OCI-M1 (cell line): ENCODE measurements around the gene PEDS1.
"Not testable (repeated sequence)": the region's sequence is repeated elsewhere in the genome, so short reads cannot be mapped to it uniquely, and the experiment has no call there.

ENCODE experiments used
- DNase-seq: peaks from one replicate; lab custom pipeline; 2025; lab: John Stamatoyannopoulos, UW

The PEDS1 gene

DNA sequence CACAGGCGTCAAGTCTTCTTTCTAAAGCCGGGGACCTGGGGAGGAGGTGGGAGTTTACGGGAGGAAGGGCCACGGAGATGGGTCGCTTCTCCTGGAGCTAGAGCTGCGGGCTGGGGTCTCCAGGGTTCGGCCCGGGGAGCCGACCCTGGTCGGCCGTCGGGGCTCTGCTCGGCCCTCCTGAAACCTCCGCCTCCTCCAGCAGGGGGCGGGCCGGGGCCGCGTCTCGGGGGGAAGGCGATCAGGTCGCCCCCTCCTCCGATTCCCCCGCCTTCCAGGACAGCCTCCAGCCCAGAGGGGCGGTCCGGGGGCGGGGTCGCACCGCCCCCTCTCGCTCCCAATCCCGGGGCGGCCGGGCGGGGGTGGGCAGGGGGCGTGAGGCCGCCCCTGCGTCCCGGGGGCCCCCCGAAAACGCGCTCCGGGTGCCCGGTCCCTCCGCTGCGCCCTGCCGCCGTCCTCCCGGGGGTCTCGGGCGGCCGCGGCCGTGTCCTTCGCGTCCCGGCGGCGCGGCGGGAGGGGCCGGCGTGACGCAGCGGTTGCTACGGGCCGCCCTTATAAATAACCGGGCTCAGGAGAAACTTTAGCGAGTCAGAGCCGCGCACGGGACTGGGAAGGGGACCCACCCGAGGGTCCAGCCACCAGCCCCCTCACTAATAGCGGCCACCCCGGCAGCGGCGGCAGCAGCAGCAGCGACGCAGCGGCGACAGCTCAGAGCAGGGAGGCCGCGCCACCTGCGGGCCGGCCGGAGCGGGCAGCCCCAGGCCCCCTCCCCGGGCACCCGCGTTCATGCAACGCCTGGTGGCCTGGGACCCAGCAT, 36.9 kb upstream of the PEDS1 start, which contains the start of gene CEBPB:
Gene CEBPB (plus strand): TSS at position 580 of the 814 bp plus-strand sequence. CDS start 204 bp downstream, at position 784.
- DNase-seq, result peak; percentile 93

DNA sequence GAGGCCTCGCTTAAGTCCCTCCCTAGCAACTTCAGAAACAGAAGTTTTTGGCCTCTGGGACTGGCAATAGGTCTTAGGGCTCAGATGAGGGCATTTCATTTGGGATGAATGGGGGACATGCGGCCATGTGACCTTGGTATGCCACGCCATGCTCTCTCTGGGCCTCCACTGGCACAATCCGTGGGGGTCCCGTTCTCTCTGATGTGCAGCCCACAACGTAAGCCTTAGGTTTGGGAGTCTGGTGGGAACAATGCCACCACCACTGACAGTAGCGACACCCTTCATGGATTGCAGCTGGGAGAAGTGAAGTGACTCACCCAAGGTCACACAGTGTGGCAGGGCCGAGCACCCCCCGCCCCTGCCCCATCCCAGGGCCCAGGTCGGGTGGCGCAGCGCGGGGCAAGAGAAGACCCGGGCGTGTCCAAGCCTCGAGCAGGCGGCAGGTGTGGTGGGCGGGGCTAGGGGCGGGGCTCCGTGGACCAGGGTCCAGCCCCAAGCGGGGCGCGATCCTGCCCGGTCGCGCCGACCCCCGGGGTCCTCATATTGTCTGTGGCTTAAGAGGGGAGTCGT, 36.2 kb upstream of the PEDS1 start:
- DNase-seq, result peak; percentile 48

DNA sequence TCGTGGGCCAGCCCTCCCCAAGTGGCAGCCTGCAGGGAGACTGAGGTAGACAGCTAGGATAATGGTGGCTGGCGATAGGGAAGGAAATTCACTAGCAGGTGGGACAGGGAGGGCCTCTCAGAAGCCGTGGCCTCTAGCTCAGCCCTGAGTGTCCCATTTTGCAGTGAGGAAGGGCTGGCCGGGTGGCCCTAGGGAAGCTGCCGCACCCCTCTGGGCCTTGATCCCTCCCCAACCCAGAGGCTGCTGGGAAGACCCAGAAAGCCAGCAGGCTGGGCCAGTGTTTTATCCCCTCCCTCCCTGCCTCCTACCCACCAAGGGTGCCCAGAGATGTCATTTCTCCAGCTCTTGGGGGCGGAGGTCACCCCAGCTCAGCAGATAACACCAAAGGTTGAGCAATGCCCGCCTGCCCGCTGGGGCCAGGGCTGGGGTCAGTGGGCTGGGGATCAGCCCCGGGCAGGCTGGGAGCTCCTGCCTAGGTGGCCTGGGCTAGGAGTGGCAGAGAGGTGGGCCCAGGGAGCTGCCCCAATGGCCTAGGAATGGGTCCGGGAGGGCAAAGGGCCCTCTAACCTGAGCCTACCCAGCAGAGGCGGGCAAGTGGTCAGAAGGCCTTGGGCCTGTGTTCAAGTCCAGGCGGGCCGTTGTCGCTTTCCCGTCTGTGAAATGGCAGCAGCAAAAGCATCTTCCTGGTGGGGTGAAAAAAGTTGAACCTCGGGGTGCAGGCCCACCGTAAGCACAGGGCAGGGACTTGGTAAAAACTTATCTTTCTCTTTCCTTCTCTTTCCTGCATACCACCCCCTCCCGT, 35.6 kb upstream of the PEDS1 start:
- peak; percentile 21 for DNase-seq

DNA sequence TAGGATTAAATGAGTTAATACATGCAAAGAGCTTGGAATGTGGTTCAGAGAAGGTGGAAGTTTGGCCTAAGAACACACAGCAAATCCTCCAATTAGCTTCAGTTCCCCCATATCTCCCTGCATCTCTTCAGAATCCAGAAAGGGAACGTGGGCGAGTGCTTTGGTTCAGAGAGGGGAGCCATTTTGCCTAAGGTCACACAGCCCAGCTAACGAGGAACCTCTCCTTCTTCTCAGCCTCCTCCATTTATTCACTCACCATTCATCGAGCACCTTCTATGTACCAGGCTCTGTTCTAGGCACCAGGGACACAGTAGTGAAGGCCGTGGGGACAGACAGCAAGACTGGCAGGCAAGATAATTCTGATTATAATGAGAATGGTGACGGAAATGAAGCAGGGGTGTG, 34.8 kb upstream of the PEDS1 start:
- no peak for DNase-seq

DNA sequence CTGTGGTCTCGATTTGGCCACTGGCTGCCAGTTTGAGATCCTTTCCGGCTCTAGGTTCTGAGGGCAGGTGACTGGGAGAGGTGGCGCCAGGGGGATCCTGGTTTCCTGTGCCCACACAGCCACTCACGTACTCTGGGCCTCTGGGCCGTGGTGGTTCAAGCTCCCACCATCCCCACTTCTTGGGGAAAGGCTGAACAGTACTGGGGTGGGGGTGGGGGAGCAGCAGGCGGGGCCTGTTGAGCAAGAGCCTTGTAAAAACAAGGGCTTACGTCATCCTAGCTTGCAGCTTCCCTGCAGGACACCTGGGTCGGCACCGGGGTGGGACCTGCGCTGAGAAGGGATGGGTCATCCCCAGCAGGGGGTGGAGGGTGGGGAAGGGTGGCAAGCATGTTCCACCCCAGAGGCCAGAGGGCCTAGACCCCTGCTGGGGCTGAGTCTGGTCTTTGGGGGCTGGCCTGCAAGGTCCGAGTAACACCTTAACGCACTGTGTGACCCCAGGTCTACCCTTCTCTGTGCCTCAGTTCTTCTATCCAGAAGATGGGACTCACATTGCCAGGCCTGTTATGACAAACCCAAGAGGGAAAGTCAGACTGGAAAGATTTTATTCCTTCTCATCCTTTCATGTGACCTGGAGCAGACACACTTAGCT, 34.0 kb upstream of the PEDS1 start:
- DNase-seq, result peak; percentile 30

DNA sequence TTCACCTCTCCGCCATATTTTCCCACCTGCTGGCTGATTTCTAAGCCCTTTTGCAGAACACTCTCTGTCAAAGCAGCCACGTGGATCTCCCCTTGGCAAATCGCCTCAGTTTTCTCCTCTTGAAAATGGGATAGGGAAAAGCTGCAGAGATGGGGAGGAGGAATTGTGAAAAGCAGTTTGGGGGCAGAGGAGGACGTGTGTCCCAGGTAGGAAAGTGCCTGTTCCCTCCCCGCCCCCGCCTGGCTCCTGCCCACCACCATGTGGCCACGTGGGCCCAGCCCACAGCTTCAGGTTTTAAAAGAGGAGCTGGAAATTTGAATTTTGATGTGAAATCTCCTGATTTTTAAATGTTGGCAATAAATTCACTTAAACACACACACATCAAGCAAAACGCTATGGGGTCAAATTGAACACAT, 33.5 kb upstream of the PEDS1 start:
- DNase-seq, result no peak

DNA sequence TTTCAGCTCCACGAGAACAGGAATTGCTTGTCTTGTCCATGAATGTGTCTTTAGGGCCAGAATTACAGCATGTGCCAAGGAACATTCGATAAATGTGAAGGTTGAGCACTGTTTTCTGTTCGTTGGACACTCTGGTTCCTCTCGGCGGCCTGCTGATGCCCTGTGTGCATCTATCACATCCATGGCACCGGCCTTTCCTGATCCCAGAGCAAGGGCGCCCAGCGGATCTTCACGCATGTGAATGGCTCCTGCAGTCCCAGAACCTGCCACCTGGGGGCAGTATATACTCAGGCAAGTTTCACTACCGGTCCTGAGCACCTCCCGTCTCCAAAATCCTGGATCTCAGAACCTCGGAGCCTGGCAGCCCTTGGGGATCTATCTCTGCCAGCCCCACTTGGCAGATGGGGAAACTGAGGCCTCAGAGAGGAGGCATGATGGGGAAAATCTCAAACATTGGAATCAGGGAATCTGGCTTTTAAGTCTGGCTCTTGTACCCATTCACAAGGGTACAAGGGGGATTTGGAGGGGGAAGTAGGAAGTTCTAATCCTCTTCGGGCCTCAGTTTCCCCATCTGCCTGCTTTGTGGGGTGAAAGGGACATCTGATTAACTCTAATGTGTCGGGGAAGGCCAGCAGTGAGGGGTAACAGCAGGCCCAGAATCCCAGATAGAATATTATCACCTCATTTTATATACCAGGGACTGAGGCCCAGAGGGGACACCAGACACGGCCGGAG, 32.8 kb upstream of the PEDS1 start:
- peak; percentile 91 for DNase-seq

DNA sequence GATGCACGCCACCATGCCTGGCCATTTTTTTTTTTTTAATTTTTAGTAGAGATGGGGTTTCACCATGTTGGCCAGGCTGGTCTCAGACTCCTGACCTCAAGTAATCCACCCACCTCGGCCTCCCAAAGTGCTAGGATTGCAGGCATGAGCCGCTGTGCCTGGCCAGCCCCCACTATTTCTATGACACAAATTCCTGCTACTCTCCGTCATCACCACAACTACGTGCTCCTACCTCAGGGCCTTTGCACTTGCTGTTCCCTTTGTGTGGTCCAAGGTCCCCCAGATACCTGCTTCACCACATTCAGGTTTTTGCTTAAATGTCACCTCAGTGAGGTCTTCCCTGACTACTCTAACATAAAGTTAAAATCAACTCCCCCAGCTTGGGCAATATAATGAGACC, 31.9 kb upstream of the PEDS1 start:
- DNase-seq, result no peak

DNA sequence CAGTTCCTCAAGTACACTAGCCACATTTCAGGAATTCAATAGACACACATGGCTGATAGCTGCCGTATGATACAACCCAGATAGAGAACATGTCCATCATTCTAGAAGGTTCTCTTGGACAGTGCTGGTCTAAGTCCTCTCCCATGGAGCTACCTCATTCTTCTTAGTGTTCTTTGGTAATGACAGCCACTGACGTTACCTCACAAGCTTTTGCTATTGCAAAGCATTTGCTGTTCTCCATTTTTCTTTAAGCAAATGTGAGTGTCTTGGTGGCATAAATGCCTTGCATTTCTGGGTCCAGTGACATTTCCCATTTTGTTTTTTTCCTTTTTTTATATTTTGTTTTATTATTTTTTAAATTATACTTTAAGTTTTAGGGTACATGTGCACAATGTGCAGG, 28.8 kb upstream of the PEDS1 start:
- DNase-seq, result no peak

DNA sequence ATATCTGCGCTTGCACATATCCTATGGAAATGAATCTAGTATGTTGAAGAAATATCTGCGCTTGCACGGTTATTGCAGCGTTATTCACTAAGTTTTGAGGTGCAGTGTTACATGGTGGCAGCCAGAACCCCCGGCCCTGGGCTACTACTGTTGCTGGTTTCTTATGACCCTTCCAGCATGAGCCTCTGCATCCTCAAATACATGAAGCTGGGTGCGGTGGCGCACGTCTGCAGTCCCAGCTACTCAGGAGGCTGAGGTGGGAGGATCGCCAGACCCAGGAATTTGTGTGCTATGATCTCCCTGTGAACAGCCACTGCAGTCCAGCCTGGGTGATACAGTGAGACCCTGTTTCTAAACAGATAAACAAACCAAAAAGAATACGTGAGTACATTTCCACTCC, 27.8 kb upstream of the PEDS1 start:
- DNase-seq, result no peak

DNA sequence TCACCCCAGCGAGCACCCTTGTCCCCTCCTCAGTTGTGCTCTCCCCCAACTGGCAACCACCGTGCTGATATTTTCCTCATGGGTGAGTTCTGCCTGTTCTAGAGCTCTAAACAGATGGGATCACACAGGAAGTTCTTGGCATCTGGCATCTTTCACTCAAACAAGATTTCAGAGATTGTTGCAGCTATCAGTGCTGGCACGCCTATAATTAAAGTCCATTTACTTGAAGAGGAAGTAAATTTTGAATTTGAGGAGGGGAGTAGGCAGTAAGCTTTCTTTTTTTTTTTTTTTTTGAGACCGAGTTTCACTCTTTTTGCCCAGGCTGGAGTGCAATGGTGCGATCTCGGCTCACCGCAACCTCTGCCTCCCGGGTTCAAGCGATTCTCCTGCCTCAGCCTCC, 25.1 kb upstream of the PEDS1 start:
- DNase-seq, result not testable (repeated sequence)

DNA sequence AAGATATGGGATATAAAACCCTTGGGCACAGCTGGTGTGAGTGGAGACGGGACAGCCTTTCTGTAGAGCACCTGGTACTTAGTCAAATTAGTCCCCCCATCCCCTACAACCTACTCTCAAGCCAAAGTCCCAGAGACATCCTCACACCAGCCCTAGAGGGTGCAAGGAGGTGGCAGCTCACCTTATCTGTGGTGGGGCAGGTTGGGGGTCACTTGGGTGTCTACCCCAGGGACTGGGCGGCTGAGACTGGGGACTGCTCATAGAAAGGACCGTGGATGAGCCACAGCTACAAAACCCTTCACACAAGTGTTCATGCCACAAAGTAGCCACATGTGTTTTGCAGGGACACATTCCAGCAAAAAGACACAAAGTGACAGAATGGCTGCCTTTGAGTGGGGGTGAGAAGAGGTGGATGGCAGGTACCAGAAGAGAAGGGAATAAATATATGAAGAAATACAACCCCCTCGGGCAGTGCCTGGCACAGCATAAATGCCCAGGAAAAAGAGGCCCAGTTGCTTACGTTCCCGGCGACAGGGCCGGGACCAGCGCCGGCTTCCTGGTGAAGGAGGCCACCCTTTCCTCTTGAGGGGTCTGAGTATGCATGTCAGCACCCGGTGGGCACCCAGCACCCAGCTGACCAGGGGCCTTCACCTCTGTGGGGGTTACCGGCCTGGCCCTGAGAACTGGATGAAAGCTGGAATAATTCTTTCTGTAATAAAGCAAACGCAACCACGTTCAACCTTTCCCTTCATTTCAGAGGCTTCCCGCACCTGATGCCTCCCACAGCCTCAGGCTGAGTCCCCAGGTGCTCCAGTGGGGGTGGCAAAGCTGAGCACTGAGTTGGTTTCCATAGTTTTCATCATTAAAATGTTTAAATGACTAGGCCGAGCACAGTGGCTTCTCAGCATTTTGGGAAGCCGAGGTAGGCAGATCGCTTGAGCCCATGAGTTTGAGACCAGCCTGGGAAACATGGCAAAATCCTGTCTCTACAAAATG, 22.7 kb upstream of the PEDS1 start:
- no peak for DNase-seq

DNA sequence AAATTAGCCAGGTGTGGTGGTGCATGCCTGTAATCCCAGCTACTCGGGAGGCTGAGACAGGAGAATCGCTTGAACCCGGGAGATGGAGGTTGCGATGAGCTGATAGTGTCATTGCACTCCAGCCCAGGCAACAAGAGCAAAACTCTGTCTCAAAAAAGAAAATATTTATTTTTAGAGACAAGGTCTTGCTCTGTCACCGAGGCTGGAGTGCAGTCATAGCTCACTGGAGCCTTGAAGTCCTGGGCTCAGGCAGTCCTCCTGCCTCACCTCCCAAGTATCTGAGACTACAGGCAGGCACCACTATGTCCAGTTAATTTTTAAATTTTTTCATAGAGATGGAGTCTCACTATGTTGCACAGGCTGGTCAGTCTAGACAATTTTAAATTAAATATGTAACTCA, 20.9 kb upstream of the PEDS1 start:
- no peak for DNase-seq

DNA sequence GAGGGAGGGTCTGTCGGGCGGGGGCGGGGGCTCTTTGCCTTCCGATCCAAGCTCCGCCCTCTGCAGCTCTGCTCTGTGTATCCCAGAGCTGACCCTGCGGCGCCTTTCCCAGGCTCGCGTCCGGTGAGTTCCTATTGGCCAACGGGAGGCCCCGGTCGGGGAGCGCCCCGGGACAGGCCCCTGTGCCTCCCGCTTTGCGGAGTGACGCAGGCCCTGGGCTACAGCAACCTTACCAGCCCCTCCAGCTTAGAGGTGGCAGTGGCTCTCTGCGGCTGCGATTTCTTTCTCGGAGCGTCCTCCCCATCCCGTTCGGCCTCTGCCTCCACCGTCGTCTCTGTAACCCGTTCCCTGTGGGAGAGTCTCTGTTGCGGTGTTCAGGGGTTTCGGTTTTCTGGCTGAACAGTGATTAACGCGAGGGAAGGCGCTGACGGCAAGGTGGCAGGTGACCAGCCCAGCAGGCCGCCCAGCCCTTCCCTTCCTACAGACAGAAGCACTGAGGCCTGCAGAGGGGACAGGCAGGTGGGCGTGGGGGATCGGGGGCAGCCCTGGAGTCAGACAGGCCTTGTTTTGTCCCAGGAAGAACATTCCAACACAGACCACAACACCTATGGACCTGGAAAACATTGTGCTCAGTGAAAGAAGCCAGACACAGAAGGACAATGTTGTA, 19.0 kb upstream of the PEDS1 start:
- DNase-seq, result no peak

DNA sequence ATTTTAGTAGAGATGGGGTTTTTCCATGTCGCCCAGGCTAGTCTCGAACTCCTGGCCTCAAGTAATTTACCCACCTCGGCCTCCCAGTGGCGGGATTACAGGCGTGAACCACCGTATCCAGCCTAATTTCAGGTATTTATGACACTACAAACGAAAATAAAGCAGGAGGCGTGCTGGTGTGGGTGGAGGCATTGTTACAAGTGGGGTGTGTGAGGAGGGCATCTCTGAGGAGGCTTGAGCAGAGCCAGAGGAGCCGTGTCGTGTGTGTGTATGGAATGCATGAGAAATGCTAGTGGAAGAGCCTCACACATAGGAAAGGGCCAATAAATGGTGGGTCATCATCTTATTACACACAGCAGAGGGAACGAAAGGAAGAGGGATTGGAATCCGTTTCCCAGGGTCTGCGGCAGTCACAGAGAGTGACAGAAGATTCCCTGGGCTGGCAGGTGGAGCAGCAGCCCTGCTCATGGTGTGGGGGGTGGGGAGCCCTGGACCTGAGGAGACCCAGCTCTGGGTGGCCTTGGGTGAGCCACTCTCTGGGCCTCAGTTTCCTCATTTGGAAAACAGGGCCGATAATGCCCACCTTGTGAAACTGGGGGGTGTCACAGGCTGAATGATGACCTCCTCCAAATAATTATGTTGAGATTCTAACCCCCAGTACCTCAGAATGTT, 17.2 kb upstream of the PEDS1 start:
- DNase-seq, result no peak

DNA sequence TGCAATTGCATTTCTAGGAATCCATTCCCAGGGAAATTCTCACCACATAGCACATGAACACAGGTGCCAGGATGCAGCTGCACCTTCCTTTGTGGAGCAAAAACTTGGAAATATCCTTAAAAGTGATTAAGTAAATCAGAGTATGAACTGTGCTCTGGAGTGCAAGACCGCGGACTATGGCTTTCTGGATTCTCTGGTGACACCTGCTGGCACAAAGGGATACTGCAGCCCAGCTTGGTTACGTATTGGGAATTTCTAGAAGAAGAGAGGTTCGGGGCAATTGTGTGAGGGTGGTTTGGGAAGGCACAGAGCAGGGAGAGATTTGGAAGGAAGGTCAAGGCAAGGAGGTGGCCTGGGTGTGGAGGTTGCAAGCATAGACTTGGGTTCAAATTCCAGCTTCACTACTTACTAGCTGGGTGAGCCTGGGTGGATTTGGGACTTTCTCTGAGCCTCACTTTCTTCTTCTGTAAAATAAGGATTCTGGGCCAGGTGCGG, 15.9 kb upstream of the PEDS1 start:
- peak; percentile 90 for DNase-seq

DNA sequence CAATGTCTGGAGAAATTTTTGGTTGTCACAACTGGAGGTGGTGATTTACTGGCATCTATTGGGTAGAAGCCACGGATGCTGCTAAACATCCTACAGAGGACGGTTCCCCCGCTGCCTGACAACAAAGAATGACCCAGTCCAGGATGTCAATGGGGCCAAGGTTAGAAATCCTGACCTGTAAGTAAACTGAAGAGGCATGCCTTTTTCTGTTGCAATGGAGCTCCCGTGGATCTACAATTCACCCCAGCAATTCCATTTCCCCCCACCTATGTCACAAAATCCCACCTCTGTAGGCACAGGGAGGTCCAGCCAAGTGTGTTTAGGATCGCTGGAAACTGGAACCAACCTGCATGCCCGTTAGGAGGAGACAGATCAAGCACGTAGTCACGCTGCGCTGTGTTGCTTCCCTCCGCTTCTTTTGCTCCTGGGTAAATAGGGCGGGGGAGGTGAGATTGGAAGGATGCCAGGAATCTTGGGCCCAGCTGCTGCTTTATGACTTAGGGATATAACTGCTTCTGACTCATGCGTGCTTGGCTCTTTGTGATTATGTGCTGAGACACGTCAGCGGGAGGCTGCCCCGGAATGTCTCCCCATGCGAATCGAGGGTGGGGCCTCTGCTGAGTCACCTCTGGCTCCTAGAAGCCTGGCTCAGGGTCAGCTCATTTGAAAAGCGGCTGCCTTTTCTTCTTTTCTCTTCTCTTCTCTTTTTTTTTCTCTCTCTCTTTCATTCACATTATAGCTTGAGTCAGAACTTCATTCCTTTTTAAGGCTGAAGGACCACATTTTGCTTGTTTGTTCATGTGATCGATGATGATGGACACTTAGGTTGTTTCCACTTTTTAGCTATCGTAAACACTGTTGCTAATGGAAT, 12.4 kb upstream of the PEDS1 start:
- peak; percentile 99 for DNase-seq
